HepG2 (cell line): Measurements from ENCODE around the gene ZNF585A. TPM values are rescaled to one million over a fixed set of nuclear protein-coding genes. Genes with fewer than 3 reads are reported as not detected.

ENCODE experiments used
- AHR ChIP-seq: IDR thresholded peaks from 2 replicates; pipeline ENCODE4 v1.6.1; 2018; ENCODE audit warnings: missing genetic modification reagents, missing compliant biosample characterization
- ATF6 ChIP-seq: sonication (generic); formaldehyde crosslinking; conservative IDR thresholded peaks from 2 replicates; pipeline ENCODE4 v1.4.0; 2020; ENCODE audit warnings: missing genetic modification reagents
- BRF2 ChIP-seq: sonication (generic); formaldehyde crosslinking; IDR thresholded peaks from 2 replicates; pipeline ENCODE4 v1.8.1; 2022; ENCODE audit warnings: mild to moderate bottlenecking, missing genetic modification reagents
- DNMT1 ChIP-seq: sonication (generic); formaldehyde crosslinking; IDR thresholded peaks from 2 replicates; pipeline ENCODE4 v1.5.1; 2020; ENCODE audit warnings: mild to moderate bottlenecking, missing genetic modification reagents
- E2F1 ChIP-seq: sonication (generic); formaldehyde crosslinking; IDR thresholded peaks from 2 replicates; pipeline ENCODE4 v1.5.0; 2020; ENCODE audit warnings: missing genetic modification reagents
- EHMT2 ChIP-seq: fragments of 200-600 bp; sonication (generic); IDR thresholded peaks from 2 replicates; pipeline ENCODE4 v1.7.0; 2017; ENCODE audit warnings: antibody characterized with exemption, low read depth, low read length, borderline replicate concordance
- IRF9 ChIP-seq: sonication (generic); formaldehyde crosslinking; IDR thresholded peaks from 2 replicates; pipeline ENCODE4 v1.8.0; 2022; ENCODE audit warnings: missing genetic modification reagents, mild to moderate bottlenecking, borderline replicate concordance
- MAF1 ChIP-seq: sonication (generic); formaldehyde crosslinking; IDR thresholded peaks from 2 replicates; pipeline ENCODE4 v1.5.0; 2020; ENCODE audit warnings: missing genetic modification reagents, borderline replicate concordance
- MLX ChIP-seq: IDR thresholded peaks from 2 replicates; pipeline ENCODE4 v1.6.1; 2016
- NCOR1 ChIP-seq: fragments of 200-600 bp; sonication (generic); IDR thresholded peaks from 2 replicates; pipeline ENCODE4 v1.7.0; 2017; ENCODE audit warnings: antibody characterized with exemption, low read length, borderline replicate concordance
- NFIC ChIP-seq: IDR thresholded peaks from 2 replicates; pipeline ENCODE4 v1.6.1; 2012; ENCODE audit warnings: mild to moderate bottlenecking, low read length, inconsistent platforms
- NPAS2 ChIP-seq: sonication (generic); formaldehyde crosslinking; IDR thresholded peaks from 2 replicates; pipeline ENCODE4 v1.8.0; 2022; ENCODE audit warnings: mild to moderate bottlenecking, missing genetic modification reagents, borderline replicate concordance
- RORA ChIP-seq: sonication (generic); formaldehyde crosslinking; IDR thresholded peaks from 2 replicates; pipeline ENCODE4 v1.5.0; 2020; ENCODE audit warnings: mild to moderate bottlenecking, missing genetic modification reagents, moderate library complexity
- SETDB1 ChIP-seq: sonication (generic); formaldehyde crosslinking; IDR thresholded peaks from 2 replicates; pipeline ENCODE4 v1.5.1; 2020; ENCODE audit warnings: missing genetic modification reagents, mild to moderate bottlenecking, borderline replicate concordance
- SKI ChIP-seq: fragments of 450-650 bp; IDR thresholded peaks from one replicate; pipeline ENCODE4 v1.6.1; 2018; ENCODE audit warnings: mild to moderate bottlenecking; ENCODE audit not compliant: partially characterized antibody
- SMARCC2 ChIP-seq: fragments of 450-650 bp; IDR thresholded peaks from 2 replicates; pipeline ENCODE4 v1.6.1; 2017; ENCODE audit warnings: antibody characterized with exemption, mild to moderate bottlenecking
- SRSF1 ChIP-seq: fragments of 200-400 bp; formaldehyde crosslinking; optimal IDR thresholded peaks from 2 replicates; pipeline ENCODE3; 2017; ENCODE audit warnings: mild to moderate bottlenecking, low read depth, low read length, moderate library complexity
- ZBTB7B ChIP-seq: sonication (generic); formaldehyde crosslinking; IDR thresholded peaks from 2 replicates; pipeline ENCODE4 v1.4.0; 2020; ENCODE audit warnings: missing genetic modification reagents
- ZKSCAN5 ChIP-seq: sonication (generic); formaldehyde crosslinking; IDR thresholded peaks from 2 replicates; pipeline ENCODE4 v1.5.1; 2020; ENCODE audit warnings: mild to moderate bottlenecking, missing genetic modification reagents
- ZNF224 ChIP-seq: sonication (generic); formaldehyde crosslinking; IDR thresholded peaks from 2 replicates; pipeline ENCODE4 v1.5.0; 2020; ENCODE audit warnings: mild to moderate bottlenecking, missing genetic modification reagents
- ZNF253 ChIP-seq: sonication (generic); formaldehyde crosslinking; IDR thresholded peaks from 2 replicates; pipeline ENCODE4 v1.8.0; 2022; ENCODE audit warnings: mild to moderate bottlenecking, missing genetic modification reagents, borderline replicate concordance
- ZNF260 ChIP-seq: sonication (generic); formaldehyde crosslinking; IDR thresholded peaks from 2 replicates; pipeline ENCODE4 v1.4.0; 2020; ENCODE audit warnings: missing genetic modification reagents, low read depth, mild to moderate bottlenecking, borderline replicate concordance
- ZNF589 ChIP-seq: sonication (generic); formaldehyde crosslinking; conservative IDR thresholded peaks from 2 replicates; pipeline ENCODE4 v1.8.0; 2022; ENCODE audit warnings: mild to moderate bottlenecking, moderate library complexity, missing genetic modification reagents
- ZNF614 ChIP-seq: IDR thresholded peaks from 2 replicates; pipeline ENCODE4 v1.6.1; 2018; ENCODE audit warnings: missing biosample characterization, missing genetic modification reagents, inconsistent platforms, borderline replicate concordance
- ZSCAN22 ChIP-seq: sonication (generic); formaldehyde crosslinking; IDR thresholded peaks from 2 replicates; pipeline ENCODE4 v1.4.0; 2020; ENCODE audit warnings: mild to moderate bottlenecking, missing genetic modification reagents
- polyA plus RNA-seq, 8 experiments: library from polyadenylated mRNA; depleted of rRNA in 3 of 8; stranded (reverse) in 7 of 8; unstranded in 1 of 8; fragments of >200 nt; fragmentation: Illumina TruSeq in 4 of 8; extraction: Trizol in 4 of 8; gene quantifications; 2 replicates each; pipeline versions ENCODE4 v1.2.1 to v1.2.3, GENCODE V29; 2011 to 2016; ENCODE audit warnings: low read depth in 4 of 8, missing spikeins in 1 of 8, mixed read lengths in 1 of 8; ENCODE audit not compliant: insufficient read depth in 1 of 8
- total RNA-seq, 5 experiments: library from RNA; depleted of rRNA; stranded (reverse); fragments of >200 nt; fragmentation: Illumina TruSeq; extraction: Trizol; gene quantifications; 2 replicates each; pipeline ENCODE4 v1.2.3, GENCODE V29; 2016; ENCODE audit warnings: low read depth in 1 of 5

The ZNF585A gene
- total and polyA plus RNA-seq, 2 of the 13 experiments (the other 11 are each of a cell fraction or from before 2014, with no cell fraction given): 7.1 to 8.5 TPM

GRCh38 chr19:37217775-37218591 lies 45.5 kb upstream of the ZNF585A start, which contains the start of gene ZNF383 (continued):
- TF ChIP-seq SMARCC2: no peak
- TF ChIP-seq SKI: no peak
- peak; percentile 70 for TF ChIP-seq ZNF589
- TF ChIP-seq ZBTB7B (CRISPR knock-in tag): 0 out of 2 replicates have a peak, but pooled peaks have one; percentile 46
- no peak for TF ChIP-seq SETDB1 (CRISPR knock-in tag)
- no peak for TF ChIP-seq EHMT2
- no peak for TF ChIP-seq RORA (CRISPR knock-in tag)
- no peak for TF ChIP-seq ZSCAN22 (CRISPR knock-in tag)
- no peak for TF ChIP-seq ZNF260 (CRISPR knock-in tag)
- peak; percentile 98 for TF ChIP-seq SRSF1
- peak; percentile 67; the same call in 1 of the 2 replicates for TF ChIP-seq ZNF614 (CRISPR knock-in tag)
- TF ChIP-seq ZNF224: no peak
- no peak for TF ChIP-seq ZNF253 (CRISPR knock-in tag)
- peak; percentile 63 for TF ChIP-seq MAF1 (CRISPR knock-in tag)
- TF ChIP-seq IRF9 (CRISPR knock-in tag): peak; percentile 93; the same call in 1 of the 2 replicates
- TF ChIP-seq NPAS2 (CRISPR knock-in tag): no peak
- no peak for TF ChIP-seq MLX
- TF ChIP-seq NCOR1: no peak
- peak; percentile 28; the same call in 1 of the 2 replicates for TF ChIP-seq DNMT1
- TF ChIP-seq E2F1: no peak
- TF ChIP-seq NFIC: no peak
- TF ChIP-seq BRF2: peak; percentile 60; the same call in 1 of the 2 replicates
- no peak for TF ChIP-seq AHR (CRISPR knock-in tag)
- TF ChIP-seq ZKSCAN5 (CRISPR knock-in tag): no peak
- no peak for TF ChIP-seq ATF6
